Kidney glomerular epithelial cell (primary cell): Measurements from ENCODE around the gene ADAM23.
A peak's percentile ranks its signal among the peaks of the same experiment; 100 is the strongest.

Experiments used
- DNase-seq: peaks from one replicate; lab custom pipeline; 2025; lab: John Stamatoyannopoulos, UW

The ADAM23 gene

GRCh38 chr2:206569470-206569869 lies 126.1 kb downstream of the ADAM23 start:
- no peak for DNase-seq

- DNase-seq = no peak
Observed at GRCh38 chr2:206570199-206570598, 126.9 kb downstream of the ADAM23 start.

GRCh38 chr2:206572725-206573124 lies 129.4 kb downstream of the ADAM23 start:
- DNase-seq = no peak

GRCh38 chr2:206573793-206574192 lies 130.5 kb downstream of the ADAM23 start:
- DNase-seq = no peak

GRCh38 chr2:206584323-206585116 lies 141.2 kb downstream of the ADAM23 start:
- no peak for DNase-seq

GRCh38 chr2:206585335-206585734 lies 142.0 kb downstream of the ADAM23 start:
- peak; percentile 50 for DNase-seq

- DNase-seq = no peak
Observed at GRCh38 chr2:206586609-206587008, 143.3 kb downstream of the ADAM23 start.

GRCh38 chr2:206597717-206598218 lies 154.4 kb downstream of the ADAM23 start:
- DNase-seq = no peak

GRCh38 chr2:206603243-206603642 lies 159.9 kb downstream of the ADAM23 start:
- no peak for DNase-seq

- DNase-seq = no peak
Observed at GRCh38 chr2:206610451-206610850, 167.1 kb downstream of the ADAM23 start.

GRCh38 chr2:206611191-206611590 lies 167.9 kb downstream of the ADAM23 start:
- DNase-seq = no peak

- no peak for DNase-seq
Observed at GRCh38 chr2:206611736-206612135, 168.4 kb downstream of the ADAM23 start.

- DNase-seq = no peak
Observed at GRCh38 chr2:206614811-206615210, 171.5 kb downstream of the ADAM23 start.

GRCh38 chr2:206615417-206616089 lies 172.2 kb downstream of the ADAM23 start:
- DNase-seq = no peak

- DNase-seq = no peak
Observed at GRCh38 chr2:206616151-206616550, 172.8 kb downstream of the ADAM23 start.

GRCh38 chr2:206619011-206619410 lies 175.7 kb downstream of the ADAM23 start:
- no peak for DNase-seq

- DNase-seq = no peak
Observed at GRCh38 chr2:206626108-206626507, 182.8 kb downstream of the ADAM23 start.

GRCh38 chr2:206627632-206628031 lies 184.3 kb downstream of the ADAM23 start:
- no peak for DNase-seq

- DNase-seq = no peak
Observed at GRCh38 chr2:206631340-206631739, 188.0 kb downstream of the ADAM23 start.

GRCh38 chr2:206635015-206635414 lies 191.7 kb downstream of the ADAM23 start:
- no peak for DNase-seq

- DNase-seq = no peak
Observed at GRCh38 chr2:206639636-206640035, 196.3 kb downstream of the ADAM23 start.

- DNase-seq = no peak
Observed at GRCh38 chr2:206641226-206641625, 197.9 kb downstream of the ADAM23 start.
